Endothelial cell of umbilical vein (primary cell): ENCODE results near the gene HABP2. TPM values are rescaled to one million over a fixed set of nuclear protein-coding genes. Genes with fewer than 3 reads are reported as not detected.

Experiments used
- BruUV-seq: library from RNA; stranded (reverse); fragments of 400-500 nt; replicated peaks from 2 replicates; lab custom pipeline; 2021; lab: Mats Ljungman, UMichigan
- CTCF ChIA-PET: fragments of 300-600, 350-600 bp; sonication (Branson Sonifier 250); formaldehyde crosslinking; loops from one replicate; lab custom pipeline; 2021; ENCODE audit warnings: antibody characterized with exemption, inconsistent platforms; lab: Charles Lee
- POLR2A ChIA-PET: fragments of 300-600, 350-600 bp; sonication (Branson Sonifier 250); formaldehyde crosslinking; loops from one replicate; lab custom pipeline; 2021; ENCODE audit warnings: antibody characterized with exemption, inconsistent platforms; lab: Charles Lee
- DNase-seq: peaks from one replicate; pipeline ENCODE4 v3.0.0-alpha.2; 2011; ENCODE audit warnings: low read depth, low spot score
- FAIRE-seq: peaks from 2 replicates; lab custom pipeline; 2011; peaks lifted over from hg19 to GRCh38; lab: Jason Lieb, UNC
- H2AFZ ChIP-seq: 2 replicates; pipeline ENCODE4 v1.6.0; 2012; ENCODE audit warnings: low read depth, low read length, control low read depth, inconsistent platforms
- H3K27ac ChIP-seq: 2 replicates; pipeline ENCODE4 v1.5.1; 2011; ENCODE audit warnings: low read depth, mild to moderate bottlenecking, control low read depth, low read length, moderate library complexity; ENCODE audit not compliant: insufficient read depth
- H3K27me3 ChIP-seq, 2 experiments: 2 replicates each; pipeline versions ENCODE4 v1.6.0 to v1.6.1; 2011; ENCODE audit warnings: low read length in 2 of 2, mixed read lengths in 1 of 2; ENCODE audit not compliant: control insufficient read depth in 2 of 2, insufficient read depth in 2 of 2
- H3K36me3 ChIP-seq, 2 experiments: 2 replicates in 1 of 2; 3 replicates in 1 of 2; pipeline ENCODE4 v1.5.1; 2011; ENCODE audit warnings: low read length in 2 of 2, mild to moderate bottlenecking in 1 of 2, moderate library complexity in 1 of 2; ENCODE audit not compliant: control insufficient read depth in 2 of 2, insufficient read depth in 2 of 2; ENCODE audit errors: extremely low read depth in 1 of 2
- H3K4me1 ChIP-seq: 3 replicates; pipeline ENCODE4 v1.5.1; 2011; ENCODE audit warnings: mild to moderate bottlenecking, low read length; ENCODE audit not compliant: control insufficient read depth, insufficient read depth; ENCODE audit errors: extremely low read depth
- H3K4me2 ChIP-seq: 2 replicates; pipeline ENCODE4 v1.6.1; 2011; ENCODE audit warnings: low read length, control low read depth, mixed read lengths; ENCODE audit not compliant: insufficient read depth
- H3K4me3 ChIP-seq, 3 experiments: fragments of 200-600 bp in 1 of 3; sonication (generic), shearing (Covaris generic) in 1 of 3; replicated peaks in 1 of 3; 2 replicates each; pipeline ENCODE4 v1.5.1; 2011 to 2016; ENCODE audit warnings: control low read depth in 3 of 3, low read length in 3 of 3, mild to moderate bottlenecking in 2 of 3, inconsistent platforms in 1 of 3, low read depth in 1 of 3, moderate library complexity in 1 of 3; ENCODE audit not compliant: insufficient read depth in 1 of 3
- H3K79me2 ChIP-seq: 2 replicates; pipeline ENCODE4 v1.6.0; 2012; ENCODE audit warnings: low read length, inconsistent platforms; ENCODE audit not compliant: control insufficient read depth, insufficient read depth
- H3K9ac ChIP-seq: replicated peaks from 2 replicates; pipeline ENCODE3; 2011; ENCODE audit warnings: low read length, control low read depth; ENCODE audit not compliant: insufficient read depth; ENCODE audit errors: extremely low read depth
- H3K9me1 ChIP-seq: replicated peaks from 3 replicates; pipeline ENCODE4 v1.6.0; 2011; ENCODE audit warnings: mild to moderate bottlenecking, low read length; ENCODE audit not compliant: control insufficient read depth, insufficient read depth; ENCODE audit errors: extremely low read depth
- H3K9me3 ChIP-seq: replicated peaks from 2 replicates; pipeline ENCODE4 v1.5.1; 2012; ENCODE audit warnings: low read length, inconsistent platforms; ENCODE audit not compliant: control insufficient read depth, insufficient read depth
- H4K20me1 ChIP-seq: replicated peaks from 2 replicates; pipeline ENCODE3; 2011; ENCODE audit warnings: mild to moderate bottlenecking, low read length; ENCODE audit not compliant: control insufficient read depth, insufficient read depth; ENCODE audit errors: extremely low read depth
- EZH2 ChIP-seq: IDR thresholded peaks from 2 replicates; pipeline ENCODE4 v1.6.1; 2012; ENCODE audit warnings: borderline replicate concordance, low read depth, mild to moderate bottlenecking, moderate library complexity, low read length, inconsistent platforms; ENCODE audit not compliant: severe bottlenecking
- FOS ChIP-seq: IDR thresholded peaks from 2 replicates; pipeline ENCODE4 v1.6.1; 2011; ENCODE audit warnings: mild to moderate bottlenecking, low read length, moderate library complexity, borderline replicate concordance; ENCODE audit not compliant: insufficient read depth
- GATA2 ChIP-seq: IDR thresholded peaks from 2 replicates; pipeline ENCODE4 v1.7.0; 2011; ENCODE audit warnings: low read depth, mild to moderate bottlenecking, moderate library complexity, mixed read lengths, low read length; ENCODE audit not compliant: insufficient read length, insufficient read depth
- JUN ChIP-seq: IDR thresholded peaks from 2 replicates; pipeline ENCODE4 v1.6.1; 2011; ENCODE audit warnings: borderline replicate concordance, low read depth; ENCODE audit not compliant: insufficient read length, insufficient read depth
- MYC ChIP-seq: IDR thresholded peaks from one replicate; pipeline ENCODE4 v1.6.1; 2011; ENCODE audit warnings: mild to moderate bottlenecking, low read depth, low read length
- POLR2A ChIP-seq: IDR thresholded peaks from 2 replicates; pipeline ENCODE4 v1.6.1; 2012; ENCODE audit warnings: low read depth, mild to moderate bottlenecking, control low read depth, low read length
- POLR2AphosphoS5 ChIP-seq: IDR thresholded peaks from 2 replicates; pipeline ENCODE4 v1.6.1; 2012; ENCODE audit warnings: low read depth, mild to moderate bottlenecking, control low read depth, low read length, moderate library complexity; ENCODE audit not compliant: insufficient read depth
- dilution Hi-C: fragments of 300-500 bp; cut with MboI; formaldehyde crosslinking; loops from one replicate; pipeline ENCODE4 v1.15.0; 2019; ENCODE audit warnings: low sequenced_read_pairs; ENCODE audit not compliant: extremely low pct_ligation_motif_present
- intact Hi-C: fragments of 100-400 bp; cut with micrococcal nuclease; formaldehyde crosslinking; loops from one replicate; pipeline ENCODE4 v1.10.0; 2022
- polyA plus RNA-seq, 4 experiments: library from polyadenylated mRNA; depleted of rRNA in 3 of 4; stranded (reverse) in 3 of 4; unstranded in 1 of 4; fragments of >200 nt; gene quantifications; 2 replicates each; pipeline versions ENCODE4 v1.2.1 to v1.2.3, GENCODE V29; 2011 to 2012; ENCODE audit warnings: missing spikeins in 1 of 4
- total RNA-seq: library from RNA; stranded (reverse); gene quantifications from 2 replicates; pipeline ENCODE4 v1.2.3, GENCODE V29; 2021
- TF ChIP-seq, protein P1 (sequence below): IDR thresholded peaks from 2 replicates; pipeline ENCODE4 v1.6.1; 2011; ENCODE audit not compliant: insufficient read depth, insufficient read length
- TF ChIP-seq, protein P2 (sequence below), 2 donors: IDR thresholded peaks; 1 replicate in 1 of 2; 2 replicates in 1 of 2; pipeline ENCODE4 v1.5.1; 2011; ENCODE audit warnings: low read length in 2 of 2, mild to moderate bottlenecking in 2 of 2, moderate library complexity in 2 of 2, control low read depth in 1 of 2, inconsistent platforms in 1 of 2, low read depth in 1 of 2; ENCODE audit not compliant: insufficient read depth in 1 of 2; ENCODE audit errors: extremely low read depth in 1 of 2

HABP2 gene
- total and polyA plus RNA-seq, 2 donors (not counting 3 experiments of a cell fraction or from before 2014, with no cell fraction given), result 0.04 TPM; not detected in 1

DNA sequence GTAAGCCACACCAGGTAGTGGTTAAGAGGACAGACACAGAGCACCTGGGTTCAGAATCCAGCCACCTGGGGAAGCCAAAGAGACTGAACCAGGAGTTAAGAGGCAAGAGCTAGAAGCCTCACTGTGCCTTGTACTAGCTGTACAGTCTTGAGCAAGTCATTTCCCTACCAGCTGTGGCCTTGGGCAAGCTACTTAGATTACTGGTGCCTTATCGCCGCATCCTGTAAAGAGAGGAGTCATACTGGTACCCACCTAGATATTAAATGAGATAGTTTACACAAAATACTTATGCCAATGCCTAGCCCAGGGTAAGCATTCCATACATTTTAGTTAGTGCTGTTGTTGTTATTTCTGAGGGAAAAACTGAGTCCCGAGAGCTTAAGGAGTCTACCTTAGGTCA lies 47.7 kb downstream of the HABP2 start:
- Histone ChIP-seq H3K4me2 (no peak overlapping the region), H3K79me2 (no peaks in the 10 kb centered on the region), H3K27ac (no peak overlapping the region), H3K4me1 (no peaks in the 10 kb centered on the region), H2AFZ (no peak overlapping the region), H3K9me3 (no peaks in the 10 kb centered on the region), H3K4me3 (no peak overlapping the region), H4K20me1 (no peaks in the 10 kb centered on the region), H3K36me3 (no peaks in the 10 kb centered on the region), H3K27me3 (no peaks in the 10 kb centered on the region), H3K9ac (no peak overlapping the region), H3K9me1 (no peaks in the 10 kb centered on the region)
- no peak for DNase-seq
- dilution Hi-C loops (no loop called here), intact Hi-C loops (no loop called here)
- no peak for FAIRE-seq
- POLR2A ChIA-PET, result no interaction called here
- CTCF ChIA-PET, result no interaction called here
- no peak for TF ChIP-seq MYC
- TF ChIP-seq EZH2, result no peak
- TF ChIP-seq JUN, result no peak
- TF ChIP-seq, protein P1, sequence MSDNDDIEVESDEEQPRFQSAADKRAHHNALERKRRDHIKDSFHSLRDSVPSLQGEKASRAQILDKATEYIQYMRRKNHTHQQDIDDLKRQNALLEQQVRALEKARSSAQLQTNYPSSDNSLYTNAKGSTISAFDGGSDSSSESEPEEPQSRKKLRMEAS, result no peak
- TF ChIP-seq, protein P2, sequence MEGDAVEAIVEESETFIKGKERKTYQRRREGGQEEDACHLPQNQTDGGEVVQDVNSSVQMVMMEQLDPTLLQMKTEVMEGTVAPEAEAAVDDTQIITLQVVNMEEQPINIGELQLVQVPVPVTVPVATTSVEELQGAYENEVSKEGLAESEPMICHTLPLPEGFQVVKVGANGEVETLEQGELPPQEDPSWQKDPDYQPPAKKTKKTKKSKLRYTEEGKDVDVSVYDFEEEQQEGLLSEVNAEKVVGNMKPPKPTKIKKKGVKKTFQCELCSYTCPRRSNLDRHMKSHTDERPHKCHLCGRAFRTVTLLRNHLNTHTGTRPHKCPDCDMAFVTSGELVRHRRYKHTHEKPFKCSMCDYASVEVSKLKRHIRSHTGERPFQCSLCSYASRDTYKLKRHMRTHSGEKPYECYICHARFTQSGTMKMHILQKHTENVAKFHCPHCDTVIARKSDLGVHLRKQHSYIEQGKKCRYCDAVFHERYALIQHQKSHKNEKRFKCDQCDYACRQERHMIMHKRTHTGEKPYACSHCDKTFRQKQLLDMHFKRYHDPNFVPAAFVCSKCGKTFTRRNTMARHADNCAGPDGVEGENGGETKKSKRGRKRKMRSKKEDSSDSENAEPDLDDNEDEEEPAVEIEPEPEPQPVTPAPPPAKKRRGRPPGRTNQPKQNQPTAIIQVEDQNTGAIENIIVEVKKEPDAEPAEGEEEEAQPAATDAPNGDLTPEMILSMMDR (IDR thresholded peaks at IDR 0.05; ENCODE audit: extremely low read depth in 1 of 2, insufficient read depth in 1 of 2, low read depth in 1 of 2, low read length in 2 of 2), result no peak
- no peak for TF ChIP-seq POLR2A
- TF ChIP-seq GATA2, result no peak
- TF ChIP-seq FOS, result no peak
- no peak for TF ChIP-seq POLR2AphosphoS5
- BruUV-seq, result no TSS peak
